Measurements from ENCODE around the gene CNDP1.
"Not testable (repeated sequence)": the region's sequence is repeated elsewhere in the genome, so short reads cannot be mapped to it uniquely, and the experiment has no call there.

The CNDP1 gene

DNA sequence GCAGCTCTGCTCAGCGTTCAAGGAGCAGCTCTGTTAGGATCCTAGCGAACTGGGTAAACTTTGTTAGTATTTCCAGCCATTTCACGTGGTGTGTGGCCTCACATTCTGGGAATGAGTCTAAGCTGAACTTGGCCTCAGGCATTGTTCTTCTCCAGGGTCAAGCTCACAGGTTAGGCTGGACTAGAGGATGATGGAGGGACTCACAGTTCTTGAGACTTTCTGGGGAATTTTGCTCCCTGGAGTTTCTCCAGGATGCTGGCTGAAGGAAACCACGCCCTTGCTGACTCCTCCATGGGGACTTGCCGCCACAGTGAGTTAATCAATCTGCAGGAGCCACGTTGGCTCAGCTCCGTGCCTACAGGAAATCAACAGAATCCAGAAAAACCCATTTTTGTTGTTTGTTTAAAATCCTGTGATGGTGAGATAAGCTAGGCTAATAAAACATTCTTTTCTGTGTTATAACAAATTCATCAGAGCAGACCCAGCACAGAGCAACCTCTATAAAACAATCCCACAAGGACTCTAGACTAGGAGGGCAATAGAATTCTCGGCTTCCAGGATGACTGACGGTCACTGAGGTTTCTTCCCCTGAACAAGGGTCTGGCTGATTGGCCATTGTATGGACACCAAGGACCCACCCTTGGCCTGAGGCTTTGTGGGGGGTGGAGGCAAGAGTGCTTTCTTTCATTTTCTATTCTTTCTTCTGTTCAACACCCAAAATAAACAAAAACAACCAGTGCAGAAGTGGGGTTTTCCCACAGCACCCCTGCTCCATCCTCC lies 12.6 kb downstream of the CNDP1 start:
- peak; percentile 70 for DNase-seq (ENCODE audit: low spot score)

DNA sequence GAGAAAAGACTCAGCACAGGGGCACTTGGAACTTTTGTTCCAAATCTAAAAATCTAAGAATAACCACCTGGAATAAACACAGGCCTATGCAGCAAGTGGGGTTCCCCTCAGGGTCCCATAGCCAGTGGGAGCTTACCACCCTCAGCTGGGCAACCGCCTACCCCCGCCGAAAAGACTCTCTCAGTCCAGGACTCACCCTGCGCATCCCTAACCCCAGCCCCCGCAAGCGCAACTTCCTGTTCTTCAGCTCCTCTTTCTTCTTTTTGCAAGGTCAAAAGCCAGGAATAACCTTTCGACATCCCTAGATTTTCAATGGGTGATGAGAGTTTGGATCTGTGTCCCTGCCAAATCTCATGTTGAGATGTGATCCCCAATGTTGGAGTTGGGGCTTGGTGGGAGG lies 13.6 kb downstream of the CNDP1 start:
- no peak for DNase-seq (ENCODE audit: low spot score)

DNA sequence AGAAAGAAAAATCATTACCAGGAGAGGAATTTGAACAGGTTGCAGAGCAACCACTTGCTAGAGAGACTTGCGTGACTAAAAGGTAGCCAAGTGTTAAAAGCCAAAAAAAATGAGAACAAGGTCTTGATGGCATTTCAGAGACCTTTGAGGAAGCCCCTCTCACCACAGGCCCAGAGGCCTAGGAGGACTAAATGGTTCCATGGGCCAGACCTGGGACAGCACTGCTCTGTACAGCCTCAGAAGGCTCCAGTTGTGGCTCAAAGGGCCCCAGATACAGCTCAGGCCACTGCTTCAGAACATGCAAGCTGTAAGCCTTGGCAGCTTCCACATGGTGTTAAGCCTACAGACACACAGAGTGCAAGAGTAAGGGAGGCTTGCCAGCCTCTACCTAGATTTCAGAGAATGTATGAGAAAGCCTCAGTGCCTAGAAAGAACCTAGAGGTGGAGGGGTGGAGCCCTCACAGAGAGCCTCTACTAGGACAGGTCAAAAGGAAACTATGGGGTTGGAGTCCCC lies 15.3 kb downstream of the CNDP1 start:
- DNase-seq (ENCODE audit: low spot score): no peak

DNA sequence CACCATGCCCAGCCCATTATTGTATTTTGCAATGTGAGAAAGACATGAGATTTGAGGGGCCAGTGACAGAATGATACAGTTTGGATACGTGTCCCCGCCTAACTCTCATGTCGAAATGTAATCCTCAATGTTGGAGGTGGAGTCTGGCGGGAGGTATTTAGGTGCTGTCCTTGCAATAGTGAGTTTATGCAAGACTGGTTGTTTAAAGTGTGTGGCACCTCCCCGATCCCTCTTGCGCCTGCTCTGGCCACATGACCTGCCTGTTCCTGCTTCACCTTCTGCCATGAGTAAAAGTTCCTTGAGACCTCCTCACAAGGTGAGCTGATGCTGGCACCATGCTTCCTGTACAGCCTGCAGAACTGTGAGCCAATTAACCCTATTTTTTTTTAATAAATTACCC lies 16.6 kb downstream of the CNDP1 start:
- no peak for DNase-seq (ENCODE audit: low spot score)

DNA sequence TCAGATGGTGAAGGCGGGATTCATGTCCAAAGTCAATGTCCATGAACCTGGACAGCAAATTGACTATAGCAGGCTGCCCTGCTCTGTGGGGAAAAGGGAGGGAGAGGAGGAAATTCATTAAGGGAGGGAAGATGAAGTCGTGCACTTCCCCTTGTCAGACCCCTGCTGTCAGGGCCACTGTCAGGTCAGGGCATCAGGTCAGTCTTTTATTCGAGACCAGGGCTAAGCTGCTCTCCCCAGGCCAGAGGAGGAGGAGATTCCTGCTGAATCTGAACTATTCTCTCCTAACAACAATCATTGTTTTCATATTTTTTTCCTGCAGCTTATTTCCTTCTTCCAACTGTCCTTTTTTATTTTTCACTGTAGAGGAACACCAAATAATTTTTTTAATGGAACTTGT lies 17.2 kb downstream of the CNDP1 start:
- no peak for DNase-seq (ENCODE audit: low spot score)

DNA sequence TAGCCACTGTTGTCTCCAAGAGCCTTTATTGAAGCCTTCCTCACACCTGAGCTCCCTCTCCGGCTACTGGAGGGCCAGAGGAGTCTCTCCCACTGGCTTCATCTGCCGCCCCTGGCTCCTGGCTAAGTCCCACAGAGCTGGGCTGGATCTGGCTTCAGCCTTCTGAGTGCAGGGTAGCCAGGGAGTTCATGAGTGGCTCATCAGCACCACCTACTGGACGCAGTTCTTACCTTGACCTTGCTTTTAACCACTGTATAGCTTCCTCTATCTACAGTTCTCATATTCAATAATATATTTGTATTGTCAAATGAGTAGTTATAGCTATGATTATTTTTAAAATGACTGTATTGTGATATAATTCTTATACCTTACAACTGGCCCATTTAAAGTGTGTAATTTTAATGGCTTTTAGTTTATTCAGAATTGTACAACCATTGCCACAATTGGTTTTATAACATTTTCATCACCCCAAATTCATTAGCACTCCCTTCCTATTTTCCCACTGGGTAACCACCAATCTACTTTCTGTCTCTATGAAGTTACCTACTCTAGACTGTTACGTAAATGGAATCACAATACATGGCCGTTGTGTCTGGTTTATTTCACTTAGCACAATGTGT lies 17.7 kb downstream of the CNDP1 start:
- DNase-seq (ENCODE audit: low spot score): peak; percentile 86

DNA sequence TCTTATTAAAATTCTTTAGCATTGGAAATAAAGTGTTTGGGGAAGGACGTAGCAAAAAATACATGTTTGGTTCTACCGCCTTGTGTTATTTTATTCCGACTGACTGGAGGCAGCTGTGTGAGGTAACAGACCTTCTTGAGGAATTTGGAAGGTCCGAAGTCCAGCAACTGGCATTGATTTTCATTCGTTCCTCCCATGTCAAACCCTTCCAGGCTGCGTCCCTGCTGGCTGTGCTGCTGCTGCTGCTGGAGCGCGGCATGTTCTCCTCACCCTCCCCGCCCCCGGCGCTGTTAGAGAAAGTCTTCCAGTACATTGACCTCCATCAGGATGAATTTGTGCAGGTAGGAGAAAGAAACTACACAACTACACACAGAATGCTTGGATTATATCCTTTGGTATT lies 21.8 kb downstream of the CNDP1 start:
- no peak for DNase-seq (ENCODE audit: low spot score)

DNA sequence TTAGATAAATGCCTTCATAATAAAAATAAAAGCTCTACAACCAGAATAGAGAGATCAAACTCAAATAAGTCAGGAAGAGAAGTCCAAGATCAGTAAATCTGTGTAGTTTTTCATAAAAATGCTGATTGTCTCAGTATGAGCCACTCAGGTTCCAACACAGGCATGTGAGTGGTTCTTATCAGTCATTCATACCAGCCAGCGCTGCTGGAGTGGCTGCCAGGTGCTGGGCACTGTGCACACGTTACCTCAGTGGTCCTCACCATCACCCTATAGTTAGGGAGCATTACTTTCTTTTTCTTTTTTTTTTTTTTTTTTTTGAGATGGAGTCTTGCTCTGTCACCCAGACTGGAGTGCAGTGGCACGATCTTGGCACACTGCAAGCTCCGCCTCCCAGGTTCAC lies 23.8 kb downstream of the CNDP1 start:
- no peak for DNase-seq (ENCODE audit: low spot score)

DNA sequence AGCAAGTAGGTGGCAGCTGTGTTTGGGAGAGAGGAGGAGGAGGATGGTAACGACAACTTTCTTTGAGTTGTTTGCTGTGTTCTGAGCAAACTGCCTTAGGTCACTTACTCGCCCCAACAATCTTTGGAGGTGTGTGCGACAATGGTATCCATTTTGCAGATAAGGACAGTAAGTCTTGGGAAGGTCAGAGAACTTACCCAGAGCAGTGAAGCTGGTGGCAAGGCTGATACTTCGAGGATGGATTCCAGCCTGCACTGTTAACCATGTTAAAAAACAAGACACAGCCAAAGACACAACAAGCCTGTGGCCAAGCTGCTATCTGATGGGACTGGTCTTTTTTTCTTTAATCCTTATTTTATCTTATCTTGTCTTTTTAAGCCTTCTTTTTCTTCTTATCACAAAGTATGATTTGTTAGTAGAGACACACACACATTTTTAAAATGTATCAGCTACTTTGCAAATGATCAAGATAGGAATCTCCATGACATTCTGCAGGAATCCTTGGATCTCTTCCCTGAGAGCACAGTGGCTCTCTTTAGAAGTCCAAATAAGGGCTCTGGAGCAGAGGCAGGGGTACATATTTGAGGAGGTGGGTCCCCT lies 27.9 kb downstream of the CNDP1 start:
- DNase-seq (ENCODE audit: low spot score): no peak

DNA sequence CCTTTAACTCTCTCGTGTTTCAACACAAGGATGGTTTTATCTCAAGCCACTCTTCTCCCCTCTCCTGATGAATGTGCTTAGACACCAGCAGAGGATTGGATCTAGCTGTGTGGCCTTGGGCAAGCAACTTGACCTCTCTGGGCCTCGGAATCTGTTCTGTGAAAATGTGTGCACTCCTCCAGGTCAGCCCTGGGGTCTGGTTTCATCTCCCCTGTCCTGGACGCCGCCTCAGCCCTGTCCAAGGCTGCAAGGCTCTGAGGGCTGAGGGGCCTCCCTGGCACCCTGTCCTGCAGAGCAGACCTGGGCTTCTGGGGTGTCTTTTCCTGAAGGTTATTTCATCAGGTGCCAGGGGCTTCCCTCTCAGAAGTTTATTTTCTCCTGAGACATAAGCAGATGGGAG lies 28.5 kb downstream of the CNDP1 start:
- no peak for DNase-seq (ENCODE audit: low spot score)

DNA sequence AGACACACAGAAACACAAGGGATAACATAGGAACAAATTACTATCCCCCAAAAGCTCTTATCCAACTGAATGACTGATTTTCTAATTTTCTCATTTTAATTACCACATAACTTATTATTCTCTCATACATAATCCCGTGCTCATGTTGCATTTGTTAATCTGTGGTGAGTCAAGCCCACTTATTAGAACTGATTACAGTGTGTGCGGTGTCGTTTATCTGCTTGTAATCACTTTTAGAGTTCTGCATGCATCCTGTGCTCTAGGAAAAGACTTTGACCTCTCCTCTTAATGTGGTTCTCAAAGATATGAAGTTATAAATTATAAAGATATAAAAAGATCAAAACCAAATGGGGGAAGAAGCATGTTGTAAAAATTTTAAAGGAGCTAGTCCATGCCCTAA lies 29.7 kb downstream of the CNDP1 start:
- DNase-seq (ENCODE audit: low spot score): no peak

DNA sequence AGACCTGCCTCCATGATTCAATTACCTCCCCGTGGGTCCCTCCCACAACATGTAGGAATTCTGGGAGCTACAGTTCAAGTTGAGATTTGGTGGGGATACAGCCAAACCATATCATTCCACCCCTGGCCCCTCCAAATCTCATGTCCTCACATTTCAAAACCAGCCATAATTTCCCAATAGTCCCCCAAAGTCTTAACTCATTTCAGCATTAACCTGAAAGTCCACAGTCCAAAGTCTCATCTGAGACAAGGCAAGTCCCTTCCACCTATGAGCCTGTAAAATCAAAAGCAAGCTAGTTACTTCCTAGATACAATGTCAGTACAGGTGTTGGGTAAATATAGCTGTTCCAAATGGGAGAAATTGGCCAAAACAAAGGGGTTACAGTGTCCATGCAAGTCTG lies 30.9 kb downstream of the CNDP1 start:
- not testable (repeated sequence) for DNase-seq (ENCODE audit: low spot score)

DNA sequence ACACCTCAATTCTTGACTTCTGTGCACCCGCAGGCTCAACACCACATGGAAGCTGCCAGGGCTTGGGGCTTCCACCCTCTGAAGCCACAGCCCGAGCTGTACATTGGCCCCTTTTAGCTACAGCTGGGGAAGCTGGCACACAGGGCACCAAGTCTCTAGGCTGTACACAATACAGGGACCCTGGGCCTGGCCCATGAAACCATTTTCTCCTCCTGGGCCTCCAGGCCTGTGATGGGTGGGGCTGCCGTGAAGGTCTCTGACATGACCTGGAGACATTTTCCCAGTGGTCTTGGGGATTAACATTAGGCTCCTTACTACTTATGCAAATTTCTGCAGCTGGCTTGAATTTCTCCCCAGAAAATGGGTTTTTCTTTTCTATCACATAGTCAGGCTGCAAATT lies 31.7 kb downstream of the CNDP1 start:
- not testable (repeated sequence) for DNase-seq (ENCODE audit: low spot score)

DNA sequence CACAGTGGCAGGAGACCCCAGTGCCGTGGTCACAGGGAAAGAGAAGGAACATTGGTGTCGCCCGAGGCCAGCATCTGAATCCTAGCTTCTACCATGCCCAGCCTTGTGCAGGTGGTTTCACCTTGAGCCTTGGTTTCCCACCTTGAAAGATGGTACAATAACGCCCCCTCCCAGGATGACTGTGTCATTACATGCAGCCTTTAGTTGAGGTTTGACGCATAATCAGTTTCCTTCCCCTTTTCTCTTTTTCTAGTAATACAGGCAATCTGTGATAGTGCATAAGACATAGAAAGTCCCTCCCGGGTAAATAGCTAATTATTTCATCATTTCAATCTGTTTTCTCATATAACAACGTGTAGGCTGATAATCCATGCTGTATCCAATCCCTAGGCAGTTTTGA lies 33.5 kb downstream of the CNDP1 start:
- DNase-seq (ENCODE audit: low spot score): no peak

DNA sequence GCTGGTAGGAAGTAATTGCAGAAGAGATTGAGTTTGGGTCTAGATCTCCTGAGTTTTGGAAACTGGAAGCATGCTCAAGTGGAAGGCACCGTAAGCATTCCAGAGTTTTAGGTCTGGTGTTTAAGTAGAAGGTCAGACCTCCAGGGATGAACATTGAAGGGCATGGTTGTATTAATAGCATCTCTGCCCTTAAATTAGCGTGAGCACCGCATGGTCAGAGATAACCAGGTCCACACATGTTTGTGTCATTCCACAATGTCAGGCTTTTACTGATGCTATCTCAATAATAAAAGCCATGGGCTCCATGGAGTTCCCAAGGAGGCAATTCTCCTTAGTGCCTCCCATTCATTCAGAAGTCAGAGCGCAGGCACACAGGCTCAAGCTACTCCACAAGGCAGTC lies 35.1 kb downstream of the CNDP1 start:
- DNase-seq (ENCODE audit: low spot score): no peak

DNA sequence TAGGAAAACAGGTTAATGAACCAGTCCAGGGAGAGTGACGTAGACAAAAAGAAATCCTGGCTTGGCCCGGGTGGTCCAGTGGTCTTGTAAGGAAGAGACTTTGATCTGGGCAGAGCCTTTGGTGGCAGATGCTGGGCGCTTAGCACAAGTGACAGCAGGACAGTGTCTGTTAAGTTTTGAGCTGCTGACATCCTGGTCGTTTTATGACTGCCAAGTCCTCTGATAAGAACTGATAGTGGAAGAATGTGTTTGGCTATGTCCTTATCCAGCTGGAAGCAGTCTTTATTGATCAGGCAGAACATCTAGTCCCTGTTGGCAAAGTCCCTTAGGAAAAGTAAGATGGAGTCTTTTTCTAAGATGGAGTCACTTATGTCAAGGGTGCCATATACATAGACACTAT lies 36.0 kb downstream of the CNDP1 start:
- no peak for DNase-seq (ENCODE audit: low spot score)

DNA sequence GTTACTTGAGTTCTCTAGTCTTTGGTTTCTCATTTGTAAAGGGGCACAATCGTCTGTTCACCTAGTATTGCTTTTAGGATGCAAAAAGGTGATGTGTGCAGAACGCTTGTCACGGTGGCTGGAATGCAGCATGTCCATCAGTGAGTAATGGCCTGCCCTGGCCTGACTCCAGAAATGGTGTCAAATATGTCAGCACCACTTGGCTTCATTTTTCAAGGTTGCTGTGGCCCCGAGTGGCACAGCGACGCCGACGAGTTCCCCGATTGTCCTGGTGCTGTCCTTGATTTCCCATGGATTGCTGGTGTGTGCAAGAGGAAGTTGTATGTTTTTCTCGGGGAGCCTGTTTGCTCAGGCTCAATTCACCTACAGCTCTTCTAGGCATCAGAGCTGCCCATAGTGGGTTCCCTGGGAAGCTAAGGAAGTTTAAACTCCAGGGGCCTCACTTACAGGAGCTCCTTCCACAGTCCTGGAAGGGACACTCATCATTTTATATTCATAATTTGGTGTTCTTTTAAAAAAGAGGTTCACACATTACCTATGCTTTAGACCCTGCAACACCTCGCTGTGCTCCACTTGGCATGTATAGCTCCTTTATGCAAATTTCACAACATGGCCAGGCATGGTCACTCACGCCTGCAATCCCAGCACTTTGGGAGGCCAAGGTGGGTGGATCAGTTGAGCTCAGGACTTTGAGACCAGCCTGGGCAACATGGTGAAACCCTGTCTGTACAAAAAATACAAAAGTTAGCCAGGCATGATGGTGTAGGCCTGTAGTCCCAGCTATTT lies 37.8 kb downstream of the CNDP1 start:
- no peak for DNase-seq (ENCODE audit: low spot score)

DNA sequence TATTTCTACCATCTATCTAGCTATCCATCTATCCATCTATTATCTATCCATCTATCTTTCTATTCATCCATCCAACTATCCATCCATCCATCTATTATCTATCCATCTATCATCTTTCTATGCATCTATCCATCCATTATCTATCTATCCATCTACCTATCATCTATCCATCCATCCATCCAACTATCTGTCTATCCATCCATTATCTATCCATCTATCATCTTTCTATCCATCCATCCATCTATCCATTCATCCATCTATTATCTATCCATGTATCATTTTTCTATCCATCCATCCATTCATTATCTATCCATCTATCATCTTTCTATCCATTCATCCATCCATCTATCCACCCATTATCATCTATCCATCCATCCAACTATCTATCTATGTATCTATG lies 38.8 kb downstream of the CNDP1 start:
- no peak for DNase-seq (ENCODE audit: low spot score)

DNA sequence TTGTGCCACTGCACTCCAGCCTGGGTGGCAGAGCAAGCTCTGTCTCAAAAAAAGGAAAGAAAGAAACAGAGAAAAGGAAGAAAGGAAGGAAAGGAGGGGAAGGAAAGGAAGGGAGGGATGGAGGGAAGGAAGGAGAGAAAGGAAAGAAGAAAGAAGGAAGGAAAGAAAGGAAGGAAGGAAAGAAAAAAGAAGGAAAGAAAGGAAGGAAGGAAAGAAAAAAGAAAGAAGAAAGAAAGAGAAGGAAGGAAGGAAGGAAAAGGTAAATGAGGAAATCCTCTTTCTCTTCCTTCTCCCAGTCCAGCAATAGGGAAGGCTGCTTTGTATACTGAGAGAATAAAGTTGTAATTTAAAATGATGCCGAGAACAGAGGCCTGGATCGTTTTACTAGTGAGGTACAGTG lies 40.6 kb downstream of the CNDP1 start:
- no peak for DNase-seq (ENCODE audit: low spot score)

DNA sequence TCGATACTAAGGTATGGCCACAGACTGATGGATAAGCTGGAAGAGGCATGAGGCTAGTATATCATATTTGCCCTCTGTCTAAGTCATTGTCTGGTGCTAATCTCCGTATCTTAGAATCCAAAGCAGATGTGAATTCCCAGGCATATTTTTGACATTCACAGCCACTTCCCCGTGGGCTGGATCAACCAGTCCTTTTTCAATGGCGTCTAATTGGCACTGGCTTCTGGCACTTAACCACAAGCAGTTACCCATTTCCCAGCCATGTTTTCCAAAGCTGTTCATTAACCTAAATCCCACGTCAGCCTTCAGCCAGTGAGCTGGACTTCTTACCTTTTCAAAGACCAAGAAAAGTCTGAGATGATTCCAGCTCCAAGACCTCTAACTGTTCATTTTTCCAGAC lies 42.7 kb downstream of the CNDP1 start:
- DNase-seq (ENCODE audit: low spot score): no peak

DNA sequence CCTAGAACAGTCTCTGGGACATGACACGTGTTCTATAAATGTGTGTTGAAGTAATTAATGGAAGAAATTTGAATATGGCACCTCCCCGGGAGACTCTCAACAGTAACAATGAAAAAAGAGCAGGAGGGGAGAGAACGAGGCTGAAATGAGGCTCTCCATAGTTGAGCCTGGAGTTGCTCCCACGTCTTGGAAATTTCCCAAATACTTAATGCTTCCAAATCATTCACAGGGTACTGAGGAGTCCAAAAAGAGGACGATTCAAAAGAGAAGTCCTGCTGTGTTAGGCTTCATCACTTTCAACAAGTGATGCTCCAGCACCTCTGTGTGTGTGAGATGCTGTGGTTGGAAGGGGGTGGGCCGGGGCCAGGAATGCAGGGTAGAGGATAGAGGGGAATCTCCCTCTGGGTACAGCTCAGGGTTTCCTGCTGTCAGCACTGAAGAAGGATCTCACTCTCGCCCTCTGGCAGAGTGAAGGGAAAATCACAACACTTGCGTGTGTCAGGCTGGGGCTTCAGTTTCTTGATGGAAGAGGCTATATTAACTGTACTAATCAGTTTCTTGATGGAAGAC lies 45.3 kb downstream of the CNDP1 start:
- no peak for DNase-seq (ENCODE audit: low spot score)

DNA sequence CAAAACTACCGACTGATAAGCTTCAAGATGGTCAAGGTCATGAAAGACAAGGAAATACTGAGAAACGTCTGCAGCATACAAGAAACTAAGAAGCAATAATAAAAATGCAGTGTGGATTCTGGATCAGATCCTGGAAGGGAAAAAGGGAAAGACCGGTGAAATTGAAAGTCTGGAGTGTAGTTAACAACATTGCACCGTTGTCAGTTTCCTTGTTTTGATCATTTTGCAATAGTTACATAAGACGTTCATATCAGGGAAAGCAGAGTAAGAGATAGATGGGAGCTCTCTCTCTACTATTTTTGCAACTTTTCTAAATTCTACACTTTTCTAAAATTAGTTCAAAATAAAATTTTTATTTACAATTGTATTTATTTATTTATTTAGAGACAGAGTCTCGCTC lies 48.3 kb downstream of the CNDP1 start:
- no peak for DNase-seq (ENCODE audit: low spot score)

Measured in hepatic stellate cell (primary cell).